GM18499 (cell line): Measurements from ENCODE around the gene RNU6-1.

Experiments
- ATAC-seq: cut with Tn5 transposase; IDR thresholded peaks from one replicate; pipeline ENCODE4 v1.9.1; 2021; ENCODE audit warnings: moderate number of reproducible peaks; ENCODE audit not compliant: insufficient read depth, unreplicated experiment

Gene RNU6-1

DNA sequence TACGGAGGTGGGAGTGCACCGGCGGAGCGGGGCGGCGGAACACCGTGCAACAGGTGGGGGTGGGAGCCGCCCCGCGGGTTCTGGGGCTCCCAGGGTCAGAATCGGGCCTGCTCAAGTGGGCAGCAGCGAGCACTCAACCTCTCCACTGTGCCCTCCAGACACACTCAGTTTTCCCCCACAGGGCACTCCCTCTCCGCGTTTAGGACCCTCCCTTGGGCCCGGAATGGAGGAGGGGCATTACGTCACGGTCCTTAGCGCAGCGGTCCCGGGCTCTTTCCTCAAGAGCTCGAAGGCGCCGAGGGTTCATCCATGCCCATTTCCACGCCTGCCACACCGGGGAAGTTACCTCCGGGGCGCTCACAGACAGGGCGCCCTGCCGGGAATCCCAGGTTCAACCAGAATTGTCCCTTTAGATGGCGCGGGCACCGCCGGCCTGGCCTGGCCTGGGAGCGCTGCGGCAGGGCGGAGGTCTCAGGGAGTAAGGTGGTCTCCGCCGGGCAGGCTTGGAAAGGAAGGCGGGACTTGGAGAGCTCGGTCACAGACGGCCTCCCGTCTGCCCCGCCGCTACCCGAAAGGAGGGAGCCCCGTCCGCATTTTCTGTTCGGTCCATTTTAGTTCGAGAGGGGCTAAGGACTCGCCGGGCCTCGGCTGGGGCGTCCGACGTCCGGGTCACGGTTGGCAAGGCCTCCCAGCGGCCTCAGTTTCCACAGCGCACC is 5.1 kb downstream of the RNU6-1 start:
- ATAC-seq: no peak

DNA sequence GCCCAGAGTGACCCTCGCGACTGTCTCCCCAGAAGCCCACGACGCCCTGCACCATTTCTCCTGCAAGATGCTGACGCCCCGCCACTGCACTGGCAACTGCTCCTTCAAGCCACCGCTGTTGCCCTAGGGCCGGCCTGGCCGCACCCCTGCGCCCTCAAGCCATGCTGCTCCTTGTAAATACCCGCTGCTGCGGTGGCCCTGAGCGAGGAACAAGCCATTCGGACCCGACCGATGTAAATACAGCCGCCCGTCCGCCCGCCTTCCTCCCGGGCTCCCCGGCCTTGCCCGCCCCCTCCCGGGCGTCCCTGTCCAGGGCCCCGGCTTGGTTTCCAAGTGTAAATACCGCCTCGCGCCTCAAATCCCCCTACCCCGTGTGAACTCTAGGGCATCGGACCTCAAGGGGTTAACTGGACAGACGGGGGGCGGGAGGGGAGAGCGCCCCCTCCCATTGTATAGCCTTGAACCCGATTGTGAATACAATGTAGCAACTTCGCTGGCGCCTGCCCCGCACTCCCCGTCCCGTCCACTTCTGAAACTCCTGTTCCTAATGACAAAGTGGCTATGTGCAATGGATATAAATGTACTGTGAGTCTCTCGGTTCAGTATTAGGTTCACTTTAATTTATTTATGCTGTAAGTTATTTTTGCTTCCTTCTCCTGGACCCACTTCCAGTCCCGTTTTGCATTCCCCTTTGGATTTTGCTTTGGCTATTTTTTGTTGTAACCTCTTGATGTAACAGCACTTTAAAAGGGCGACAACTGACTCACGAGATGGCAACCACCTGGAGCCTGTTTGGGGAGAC is 5.9 kb downstream of the RNU6-1 start:
- ATAC-seq: no peak

DNA sequence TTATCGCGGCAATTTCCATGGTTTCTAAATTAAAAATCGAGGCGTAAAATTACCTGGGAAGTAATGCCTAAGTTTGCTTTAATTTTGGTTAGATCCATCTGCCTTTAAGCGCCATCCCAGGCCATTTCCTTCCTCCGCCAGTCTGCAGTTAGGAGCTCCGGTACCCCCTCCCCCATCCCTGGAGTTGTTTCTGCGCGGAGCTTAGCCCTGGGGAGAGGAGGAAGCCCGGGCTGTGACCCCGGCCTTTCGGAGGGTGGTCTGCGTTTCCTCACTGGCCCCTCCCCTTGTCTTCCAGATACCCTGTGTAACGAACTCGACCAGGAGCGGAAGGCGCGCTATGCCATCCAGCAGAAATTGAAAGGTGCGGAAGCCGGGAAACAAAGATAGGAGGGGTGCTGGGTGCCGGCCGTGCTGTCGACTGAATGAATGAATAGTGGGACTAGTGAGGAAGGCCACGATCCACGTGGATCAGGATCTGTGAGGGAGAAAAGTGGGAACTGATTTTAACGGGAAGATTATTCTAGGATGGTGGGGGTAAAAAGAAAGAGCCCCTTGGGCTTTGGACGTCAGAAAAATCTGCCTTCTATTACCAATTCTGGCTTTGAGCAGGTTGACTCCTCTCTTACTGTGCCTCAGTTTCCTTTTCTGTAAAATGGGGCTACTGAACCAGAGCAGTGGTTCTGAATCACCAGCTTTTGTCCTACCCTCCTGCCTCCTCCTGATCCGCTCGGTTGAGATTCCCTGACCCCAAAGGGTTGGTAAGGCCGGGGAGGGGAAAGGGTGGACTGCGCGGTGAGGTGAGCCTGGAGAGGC is 6.7 kb downstream of the RNU6-1 start:
- ATAC-seq: no peak

DNA sequence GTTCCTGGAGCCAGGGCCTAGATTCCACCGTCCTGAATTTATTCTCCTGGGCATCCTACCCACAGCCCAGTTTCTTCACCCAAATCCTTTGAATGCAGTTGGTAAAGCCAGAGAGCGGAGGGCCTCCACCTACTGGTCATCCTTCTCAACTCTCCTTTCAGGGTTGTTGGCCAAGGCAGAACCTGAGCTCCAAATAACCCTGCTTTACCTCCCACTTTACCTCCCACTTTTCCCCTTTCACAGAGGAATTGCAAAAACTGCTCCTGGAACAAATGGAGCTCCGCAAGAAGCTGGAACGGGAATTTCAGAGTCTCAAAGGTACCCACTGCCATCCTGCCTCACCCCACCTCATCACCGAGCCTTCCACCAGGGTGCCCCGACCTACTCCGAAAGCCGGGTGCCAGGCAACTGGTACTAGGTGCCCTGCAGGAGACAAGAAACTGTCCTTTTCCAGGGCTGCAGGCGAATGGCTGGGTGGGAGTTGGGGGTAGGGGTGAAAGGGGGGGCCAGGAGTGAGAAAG is 7.8 kb downstream of the RNU6-1 start:
- ATAC-seq: no peak

DNA sequence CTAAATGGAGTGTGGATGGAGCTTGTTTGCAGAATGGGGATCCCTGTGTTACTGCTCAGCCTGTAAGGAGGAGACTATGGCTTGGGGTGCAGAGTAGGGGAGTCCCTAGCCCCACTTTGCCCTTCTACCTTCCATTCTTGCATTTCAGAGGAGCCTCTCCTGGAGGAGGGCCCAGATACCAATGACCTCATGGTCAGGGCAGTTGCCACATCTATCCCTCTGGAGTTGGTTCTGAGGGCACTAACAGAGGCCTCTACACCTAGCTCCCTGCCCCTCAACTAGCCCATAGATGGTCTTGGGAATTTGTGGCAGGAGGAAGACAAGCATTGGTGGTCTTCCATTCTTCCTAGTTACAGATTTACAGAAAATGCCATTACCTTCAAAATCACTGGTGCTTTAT is 8.5 kb downstream of the RNU6-1 start:
- ATAC-seq: no peak

DNA sequence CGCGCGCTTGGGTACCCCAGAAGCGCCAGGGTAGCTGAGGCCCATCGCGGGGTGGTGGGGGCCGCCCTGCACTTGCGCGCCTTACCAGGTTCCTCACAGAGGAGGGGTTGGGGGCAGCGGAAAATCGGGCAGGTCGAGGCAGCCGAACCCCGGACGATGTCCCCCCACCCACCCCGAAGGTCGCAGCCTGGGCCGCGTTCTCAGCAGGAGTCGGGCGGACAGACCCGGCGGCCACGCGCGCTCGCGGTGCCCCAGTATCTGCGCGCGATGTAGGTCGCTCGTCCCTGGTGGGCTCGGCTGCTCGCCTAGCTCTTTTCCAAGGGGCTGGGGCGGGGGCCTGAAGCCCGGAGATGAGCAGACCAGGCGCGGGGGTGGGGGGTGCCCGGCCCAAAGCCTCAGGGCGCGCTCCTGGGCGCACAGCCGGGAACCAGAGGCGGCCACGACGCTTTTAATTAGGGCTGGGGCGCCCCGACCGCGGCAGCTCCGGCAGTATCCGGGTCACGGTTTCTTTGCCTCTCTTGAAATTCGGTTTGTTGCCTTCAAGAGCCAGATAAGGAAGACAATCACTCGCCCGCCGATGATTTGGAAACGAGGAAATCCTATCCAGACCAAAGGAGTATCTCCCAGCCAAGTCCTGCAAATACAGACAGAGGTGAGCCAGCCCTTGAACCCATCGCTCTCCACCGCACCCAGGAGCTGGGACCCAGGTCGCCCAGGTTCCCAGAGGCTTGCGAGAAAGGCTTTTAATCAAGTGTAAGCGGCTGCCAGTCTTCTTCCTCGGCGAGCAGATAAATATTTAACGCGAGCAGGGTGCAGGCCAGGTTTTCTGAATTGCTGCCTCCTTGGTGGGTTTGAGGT is 10.0 kb downstream of the RNU6-1 start:
- ATAC-seq: no peak

DNA sequence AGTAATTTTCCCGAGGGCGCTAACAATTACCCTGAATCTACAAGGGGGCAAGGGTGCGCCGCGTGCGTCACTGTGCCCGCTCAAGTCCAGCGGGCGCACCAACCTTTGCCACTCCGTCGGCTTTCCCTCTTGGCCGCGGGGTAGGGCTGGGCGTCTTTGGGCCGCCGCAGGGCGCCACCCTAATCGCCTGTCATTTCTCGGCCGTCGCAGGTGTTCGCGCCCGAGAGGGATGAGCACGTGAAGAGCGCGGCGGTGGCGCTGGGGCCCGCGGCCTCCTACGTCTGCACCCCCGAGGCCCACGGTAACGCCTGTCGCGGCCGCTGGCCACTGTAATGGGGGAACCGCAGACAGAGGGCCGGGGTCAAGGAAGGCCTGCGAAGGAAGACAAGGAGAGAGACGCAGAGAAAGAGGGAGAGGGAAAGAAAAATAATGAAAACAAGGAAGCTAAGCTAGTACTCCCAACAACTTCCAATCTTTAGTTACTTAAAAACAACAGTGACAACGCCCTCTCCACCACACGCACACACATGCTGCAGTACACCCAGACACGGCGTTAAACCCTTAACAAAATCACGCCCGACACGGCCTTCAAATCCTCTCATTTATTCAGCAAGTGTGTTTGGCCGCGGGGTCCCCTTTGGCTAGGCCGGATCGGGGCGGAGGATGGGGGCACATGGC is 10.7 kb downstream of the RNU6-1 start:
- ATAC-seq: no peak

DNA sequence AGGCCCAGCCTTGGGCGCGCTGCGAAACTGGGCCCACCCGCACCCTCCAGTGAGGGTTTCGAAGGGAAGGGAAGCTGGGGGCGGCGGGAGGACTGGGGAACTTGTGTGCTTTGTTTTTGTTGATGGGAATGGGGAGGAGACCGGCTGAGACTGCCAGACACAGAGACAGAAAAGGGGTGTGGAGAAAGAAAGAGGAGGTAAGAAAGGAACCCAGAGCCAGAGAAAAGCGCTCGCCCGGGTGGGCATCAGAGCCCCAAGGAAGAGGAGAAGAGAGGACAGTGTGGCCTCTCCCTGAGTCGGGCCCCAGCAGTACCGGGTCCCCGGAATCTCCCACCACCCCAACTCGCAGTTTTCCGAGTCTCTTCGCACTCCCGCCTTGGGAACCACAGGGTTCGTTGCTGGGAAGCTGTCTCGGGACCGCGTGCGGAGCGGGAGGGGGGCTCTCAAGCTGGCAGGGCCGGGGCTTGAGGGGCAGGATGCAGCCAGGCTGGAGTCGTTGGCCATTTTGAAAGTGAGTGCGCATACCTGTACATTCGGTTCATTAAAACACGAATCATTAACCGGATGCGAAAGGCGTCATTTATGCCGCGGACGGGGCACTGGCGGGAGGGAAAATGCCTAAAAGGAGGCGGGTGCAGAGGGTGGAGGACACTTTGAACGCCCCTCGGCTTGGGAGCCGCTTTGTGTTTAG is 11.4 kb downstream of the RNU6-1 start:
- no peak for ATAC-seq

DNA sequence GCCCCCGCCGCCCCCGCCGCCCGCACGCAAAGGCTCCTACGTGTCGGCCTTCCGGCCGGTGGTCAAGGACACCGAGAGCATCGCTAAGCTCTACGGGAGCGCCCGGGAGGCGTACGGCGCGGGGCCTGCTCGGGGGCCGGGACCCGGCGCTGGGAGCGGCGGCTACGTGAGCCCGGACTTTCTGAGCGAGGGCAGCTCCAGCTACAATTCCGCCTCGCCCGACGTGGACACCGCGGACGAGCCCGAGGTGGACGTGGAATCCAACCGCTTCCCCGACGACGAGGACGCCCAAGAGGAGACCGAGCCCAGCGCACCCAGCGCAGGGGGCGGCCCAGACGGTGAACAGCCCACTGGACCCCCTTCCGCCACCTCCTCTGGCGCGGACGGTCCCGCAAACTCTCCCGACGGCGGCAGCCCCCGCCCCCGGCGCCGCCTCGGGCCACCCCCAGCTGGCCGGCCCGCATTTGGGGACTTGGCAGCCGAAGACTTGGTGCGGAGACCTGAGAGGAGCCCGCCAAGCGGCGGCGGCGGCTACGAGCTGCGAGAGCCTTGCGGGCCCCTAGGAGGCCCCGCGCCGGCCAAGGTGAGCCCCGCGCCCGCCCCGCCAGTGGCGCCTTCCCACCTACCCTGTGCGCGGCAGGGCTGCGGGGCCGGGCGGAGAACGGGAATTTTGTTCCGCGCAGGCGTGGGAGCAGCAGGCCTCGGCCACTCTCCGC is 12.1 kb downstream of the RNU6-1 start:
- no peak for ATAC-seq

DNA sequence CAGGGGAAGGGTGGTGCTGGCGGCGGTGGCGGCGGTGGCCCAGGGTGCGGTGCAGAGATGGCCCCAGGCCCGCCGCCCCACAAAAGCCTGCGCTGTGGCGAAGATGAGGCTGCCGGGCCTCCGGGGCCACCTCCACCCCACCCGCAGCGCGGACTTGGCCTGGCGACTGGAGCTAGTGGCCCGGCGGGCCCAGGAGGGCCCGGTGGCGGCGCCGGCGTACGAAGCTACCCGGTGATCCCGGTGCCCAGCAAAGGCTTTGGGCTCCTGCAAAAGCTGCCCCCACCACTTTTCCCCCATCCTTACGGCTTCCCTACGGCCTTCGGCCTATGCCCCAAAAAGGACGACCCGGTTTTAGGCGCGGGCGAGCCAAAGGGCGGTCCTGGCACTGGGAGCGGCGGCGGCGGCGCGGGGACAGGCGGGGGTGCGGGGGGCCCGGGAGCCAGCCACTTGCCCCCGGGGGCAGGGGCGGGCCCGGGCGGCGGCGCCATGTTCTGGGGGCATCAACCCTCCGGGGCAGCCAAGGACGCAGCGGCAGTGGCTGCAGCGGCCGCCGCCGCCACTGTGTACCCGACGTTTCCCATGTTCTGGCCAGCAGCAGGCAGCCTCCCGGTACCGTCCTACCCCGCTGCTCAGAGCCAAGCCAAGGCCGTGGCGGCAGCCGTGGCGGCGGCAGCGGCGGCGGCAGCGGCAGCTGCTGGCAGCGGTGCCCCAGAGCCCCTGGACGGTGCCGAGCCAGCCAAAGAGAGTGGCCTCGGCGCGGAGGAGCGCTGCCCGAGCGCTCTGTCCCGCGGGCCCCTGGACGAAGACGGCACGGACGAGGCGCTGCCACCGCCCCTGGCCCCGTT is 12.9 kb downstream of the RNU6-1 start:
- ATAC-seq: no peak

DNA sequence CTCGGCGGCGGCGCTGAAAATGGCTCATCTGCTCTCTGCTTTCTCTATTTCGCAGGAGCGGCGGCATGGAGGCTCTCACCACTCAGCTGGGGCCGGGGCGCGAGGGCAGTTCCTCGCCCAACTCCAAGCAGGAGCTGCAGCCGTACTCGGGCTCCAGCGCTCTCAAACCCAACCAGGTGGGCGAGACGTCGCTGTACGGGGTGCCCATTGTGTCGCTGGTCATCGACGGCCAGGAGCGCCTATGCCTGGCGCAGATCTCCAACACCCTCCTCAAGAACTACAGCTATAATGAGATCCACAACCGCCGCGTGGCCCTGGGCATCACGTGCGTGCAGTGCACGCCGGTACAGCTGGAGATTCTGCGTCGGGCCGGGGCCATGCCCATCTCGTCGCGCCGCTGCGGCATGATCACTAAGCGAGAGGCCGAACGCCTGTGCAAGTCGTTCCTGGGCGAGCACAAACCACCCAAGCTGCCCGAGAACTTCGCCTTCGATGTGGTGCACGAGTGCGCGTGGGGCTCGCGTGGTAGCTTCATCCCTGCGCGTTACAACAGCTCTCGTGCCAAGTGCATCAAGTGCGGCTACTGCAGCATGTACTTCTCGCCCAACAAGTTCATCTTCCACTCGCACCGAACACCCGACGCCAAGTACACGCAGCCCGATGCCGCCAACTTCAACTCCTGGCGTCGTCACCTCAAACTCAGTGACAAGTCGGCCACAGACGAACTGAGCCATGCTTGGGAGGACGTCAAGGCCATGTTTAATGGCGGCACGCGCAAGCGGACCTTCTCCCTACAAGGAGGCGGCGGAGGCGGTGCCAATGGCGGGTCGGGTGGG is 13.7 kb downstream of the RNU6-1 start:
- no peak for ATAC-seq

DNA sequence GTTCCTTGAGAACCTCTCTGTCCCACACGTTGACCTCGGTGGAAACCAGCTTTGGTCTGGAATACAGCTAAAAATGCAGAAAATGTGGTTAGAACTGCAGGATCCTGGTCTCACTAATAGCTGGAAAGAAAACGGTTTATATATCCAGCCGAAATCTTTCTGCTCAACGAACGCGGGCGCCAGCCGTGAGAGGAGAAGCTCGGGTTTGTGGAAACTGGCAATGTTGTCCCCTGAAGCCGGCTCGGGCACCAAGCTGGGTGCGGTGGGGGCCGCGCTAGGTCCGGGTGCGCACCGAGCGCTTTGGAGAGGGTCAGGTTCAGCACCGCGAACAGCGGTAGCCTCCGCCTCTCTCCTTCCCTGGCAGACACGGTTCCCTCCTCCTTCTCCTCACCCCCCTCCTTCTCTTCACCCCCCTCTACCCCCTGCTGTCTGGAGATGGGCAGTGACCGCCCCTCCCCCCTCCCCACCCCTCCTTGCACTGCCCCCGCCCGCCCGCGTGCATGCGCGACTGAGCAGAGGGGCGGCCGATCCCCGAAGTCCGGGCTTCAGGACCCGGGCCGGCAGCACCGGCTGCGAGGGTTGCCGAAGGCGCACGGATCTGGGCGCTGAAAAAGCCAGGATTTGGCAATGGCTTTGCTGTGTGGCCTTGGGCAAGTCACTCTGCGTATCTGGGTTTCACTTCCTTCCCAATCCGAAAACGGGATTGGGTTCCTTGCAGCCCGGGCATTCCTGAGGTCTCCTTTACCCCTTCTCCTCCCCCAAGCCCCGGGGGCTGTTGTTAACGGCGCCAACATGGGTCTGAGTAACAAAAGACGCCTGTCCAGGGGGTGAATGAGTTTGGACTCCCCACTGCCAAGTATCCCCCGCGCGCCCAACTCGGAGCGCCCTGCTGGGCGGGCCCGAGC is 14.6 kb downstream of the RNU6-1 start, which contains the start of gene SKOR1:
TSS of gene SKOR1 (plus strand) at position 534 of the 905 bp plus-strand sequence. CDS start at position 628, 94 bp downstream.
- ATAC-seq: no peak

DNA sequence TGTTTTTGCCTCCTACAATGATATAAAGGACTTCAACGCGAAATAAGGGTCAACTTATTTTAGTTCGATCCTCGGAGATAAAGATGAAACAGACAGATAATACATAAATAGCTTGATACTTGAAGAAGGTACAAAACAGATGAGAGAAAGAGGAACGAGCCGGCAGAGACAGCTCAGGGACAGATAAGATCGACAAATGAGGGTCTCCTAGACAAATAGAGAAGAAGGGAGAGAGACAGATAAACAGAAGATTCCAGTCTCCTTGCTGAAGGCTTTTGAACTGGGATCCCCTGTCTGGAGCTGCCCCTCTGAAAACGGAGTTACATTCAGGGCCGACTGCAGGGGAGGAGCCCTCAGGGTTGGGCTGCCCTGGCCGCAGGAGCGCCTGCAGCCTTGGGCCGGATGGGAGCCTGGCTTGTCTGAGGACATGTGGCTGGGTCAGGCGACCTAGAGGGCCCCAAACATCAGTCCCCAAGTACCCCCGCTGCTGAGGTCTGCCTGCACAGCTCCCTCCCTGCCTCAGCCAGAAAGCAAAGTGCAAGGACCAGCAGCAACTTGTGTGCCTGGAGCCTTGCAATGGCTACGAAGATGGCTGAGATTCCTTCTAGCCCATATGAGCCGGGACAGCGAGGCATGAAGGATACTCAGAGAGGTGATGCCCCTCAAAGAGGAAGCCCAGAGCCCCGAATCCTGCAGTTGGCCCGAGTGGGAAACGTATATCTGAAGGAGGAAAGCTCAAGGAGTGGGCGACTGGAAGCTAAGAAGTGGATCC is 15.5 kb downstream of the RNU6-1 start:
- ATAC-seq: no peak

DNA sequence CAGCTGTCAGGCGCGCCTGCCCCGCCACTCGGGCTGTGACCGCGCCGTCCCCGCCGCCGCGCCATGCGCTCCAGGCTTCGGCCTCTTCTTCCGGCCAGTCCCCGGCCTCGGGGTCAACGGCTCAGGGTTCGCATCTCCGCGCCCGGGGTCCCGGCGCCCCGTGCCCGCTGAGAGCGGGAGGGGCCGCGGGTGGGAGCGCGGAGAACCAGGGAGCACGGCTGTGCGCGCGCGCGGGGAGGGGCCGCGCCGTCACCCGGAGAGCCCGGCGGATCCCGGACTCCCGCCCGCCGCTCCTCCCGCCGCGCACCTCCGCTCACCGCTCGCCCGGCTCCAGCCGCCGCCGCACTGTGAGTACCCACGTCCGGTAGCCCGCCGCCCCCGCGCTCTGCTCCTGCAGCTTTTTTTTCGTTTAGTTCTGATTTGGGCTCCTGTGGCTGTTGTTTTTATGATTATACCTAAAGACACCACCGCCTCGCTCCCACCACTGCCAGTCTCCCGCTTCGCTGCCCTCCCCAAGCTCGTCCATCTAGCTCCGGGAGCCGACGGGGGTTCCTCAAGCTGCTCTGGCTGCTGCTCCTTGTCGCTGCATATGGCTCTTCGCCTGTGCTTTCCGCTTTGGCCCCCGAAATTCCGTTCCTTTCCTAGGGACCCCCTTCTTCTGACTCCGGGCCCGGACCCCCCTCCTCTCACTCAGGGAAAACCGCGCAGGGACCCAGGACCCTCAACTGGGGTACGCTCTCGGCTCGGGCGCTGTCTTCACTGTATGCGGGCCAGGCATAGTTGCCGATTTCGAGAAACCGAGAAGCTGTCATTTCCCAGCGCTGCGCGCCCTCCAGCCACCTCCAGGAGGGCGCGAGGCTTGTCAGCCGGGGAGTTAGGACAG is 16.3 kb downstream of the RNU6-1 start:
- no peak for ATAC-seq
